Keratinocyte (primary cell): ENCODE data around the gene ACKR3. TPM values are rescaled to one million over a fixed set of nuclear protein-coding genes. Genes with fewer than 3 reads are reported as not detected.

Source experiments
- DNase-seq: peaks from one replicate; pipeline ENCODE4 v3.0.0-alpha.2; 2011; ENCODE audit warnings: low read depth, missing footprints, low spot score
- FAIRE-seq: peaks from 2 replicates; lab custom pipeline; 2011; peaks lifted over from hg19 to GRCh38; lab: Jason Lieb, UNC
- H2AFZ ChIP-seq: 2 replicates; pipeline ENCODE4 v1.6.0; 2012; ENCODE audit warnings: low read length, control low read depth, inconsistent platforms; ENCODE audit not compliant: control insufficient read depth
- H3K27ac ChIP-seq: 2 replicates; pipeline ENCODE4 v1.5.1; 2011; ENCODE audit warnings: low read length; ENCODE audit not compliant: control insufficient read depth, insufficient read depth
- H3K27me3 ChIP-seq: 3 replicates; pipeline ENCODE4 v1.6.0; 2011; ENCODE audit warnings: low read length; ENCODE audit not compliant: control insufficient read depth, insufficient read depth; ENCODE audit errors: extremely low read depth
- H3K36me3 ChIP-seq, 2 experiments: 2 replicates in 1 of 2; 3 replicates in 1 of 2; pipeline ENCODE4 v1.5.1; 2011; ENCODE audit warnings: low read length in 2 of 2, mild to moderate bottlenecking in 1 of 2; ENCODE audit not compliant: control insufficient read depth in 2 of 2, insufficient read depth in 2 of 2; ENCODE audit errors: extremely low read depth in 1 of 2
- H3K4me1 ChIP-seq: 3 replicates; pipeline ENCODE4 v1.5.1; 2011; ENCODE audit warnings: low read length; ENCODE audit not compliant: control insufficient read depth, insufficient read depth; ENCODE audit errors: extremely low read depth
- H3K4me2 ChIP-seq: 3 replicates; pipeline ENCODE4 v1.6.0; 2011; ENCODE audit warnings: low read depth, low read length; ENCODE audit not compliant: control insufficient read depth, insufficient read depth; ENCODE audit errors: extremely low read depth
- H3K4me3 ChIP-seq, 3 experiments: fragments of 200-600 bp in 1 of 3; sonication (generic) in 1 of 3; 2 replicates in 2 of 3; 3 replicates in 1 of 3; pipeline ENCODE4 v1.5.1; 2011 to 2016; ENCODE audit warnings: low read length in 3 of 3, mild to moderate bottlenecking in 3 of 3, control low read depth in 2 of 3, inconsistent platforms in 1 of 3, low read depth in 1 of 3, mixed read lengths in 1 of 3, mixed run types in 1 of 3, moderate library complexity in 1 of 3; ENCODE audit not compliant: control insufficient read depth in 2 of 3, insufficient read depth in 2 of 3; ENCODE audit errors: extremely low read depth in 1 of 3
- H3K79me2 ChIP-seq: 2 replicates; pipeline ENCODE4 v1.6.0; 2012; ENCODE audit warnings: low read length; ENCODE audit not compliant: control insufficient read depth, insufficient read depth
- H3K9ac ChIP-seq: 3 replicates; pipeline ENCODE4 v1.6.0; 2011; ENCODE audit warnings: low read length; ENCODE audit not compliant: control insufficient read depth, insufficient read depth; ENCODE audit errors: extremely low read depth
- H3K9me1 ChIP-seq: 3 replicates; pipeline ENCODE4 v1.6.0; 2011; ENCODE audit warnings: low read length; ENCODE audit not compliant: control insufficient read depth, insufficient read depth; ENCODE audit errors: extremely low read depth
- H3K9me3 ChIP-seq: 2 replicates; pipeline ENCODE4 v1.5.1; 2012; ENCODE audit warnings: low read depth, low read length; ENCODE audit not compliant: control insufficient read depth
- H4K20me1 ChIP-seq: 3 replicates; pipeline ENCODE4 v1.6.0; 2011; ENCODE audit warnings: low read length; ENCODE audit not compliant: control insufficient read depth, insufficient read depth; ENCODE audit errors: extremely low read depth
- EZH2 ChIP-seq: IDR thresholded peaks from one replicate; pipeline ENCODE4 v1.6.1; 2012; ENCODE audit warnings: inconsistent platforms, mild to moderate bottlenecking, low read length, moderate library complexity
- dilution Hi-C: fragments of 300-500 bp; cut with MboI; formaldehyde crosslinking; loops from one replicate; pipeline ENCODE4 v1.7.0; 2020; ENCODE audit warnings: low sequenced_read_pairs; ENCODE audit not compliant: extremely low pct_ligation_motif_present
- polyA plus RNA-seq, 5 experiments: library from polyadenylated mRNA; depleted of rRNA in 3 of 5; stranded (reverse) in 3 of 5; stranded (forward) in 1 of 5; unstranded in 1 of 5; fragments of >200 nt; gene quantifications; 1 replicate in 1 of 5; 2 replicates in 3 of 5; 3 replicates in 1 of 5; pipeline versions ENCODE4 v1.2.1 to v1.2.3, GENCODE V29; 2011 to 2012; ENCODE audit warnings: missing spikeins in 2 of 5, low read depth in 1 of 5, low replicate concordance in 1 of 5
- TF ChIP-seq, protein P1 (sequence below), 3 experiments: IDR thresholded peaks in 1 of 3; conservative IDR thresholded peaks in 1 of 3; optimal IDR thresholded peaks in 1 of 3; 2 replicates in 2 of 3; 3 replicates in 1 of 3; pipeline versions ENCODE3 to v1.5.1; 2011; ENCODE audit warnings: low read length in 3 of 3, mild to moderate bottlenecking in 3 of 3, moderate library complexity in 2 of 3, control low read depth in 1 of 3, inconsistent platforms in 1 of 3; ENCODE audit not compliant: insufficient read depth in 2 of 3; ENCODE audit errors: extremely low read depth in 1 of 3

Gene ACKR3
- polyA plus RNA-seq, 1 donor (not counting 4 experiments of a cell fraction or from before 2014, with no cell fraction given): 29.4 TPM

DNA sequence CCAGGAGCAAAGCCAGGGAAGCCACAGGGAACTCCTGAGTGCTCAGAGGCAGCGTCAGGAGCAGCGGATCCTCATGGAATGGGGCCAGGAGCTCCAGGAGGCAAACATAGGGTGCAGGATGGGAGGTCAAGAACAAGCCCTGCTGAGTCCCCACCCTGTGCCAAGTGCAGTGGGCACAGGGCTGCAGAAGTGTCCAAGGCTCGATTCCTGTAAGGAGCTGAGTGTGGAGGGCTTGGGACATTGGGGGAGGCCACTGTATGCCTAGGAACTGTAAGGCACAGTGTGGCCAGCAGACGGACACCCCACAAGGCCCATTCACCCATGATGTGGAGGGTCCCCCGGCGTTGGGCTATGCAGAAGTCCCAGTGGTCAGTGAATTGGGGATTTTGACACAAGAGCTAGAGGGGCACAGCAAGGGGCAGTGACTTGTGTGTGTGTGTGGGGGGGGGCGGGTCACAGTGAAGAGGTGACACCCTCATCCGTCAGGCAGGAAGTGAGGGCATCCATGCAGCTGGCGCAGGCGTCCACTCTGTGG, 55.6 kb downstream of the ACKR3 start:
- no peak for TF ChIP-seq EZH2
- TF ChIP-seq, protein P1, sequence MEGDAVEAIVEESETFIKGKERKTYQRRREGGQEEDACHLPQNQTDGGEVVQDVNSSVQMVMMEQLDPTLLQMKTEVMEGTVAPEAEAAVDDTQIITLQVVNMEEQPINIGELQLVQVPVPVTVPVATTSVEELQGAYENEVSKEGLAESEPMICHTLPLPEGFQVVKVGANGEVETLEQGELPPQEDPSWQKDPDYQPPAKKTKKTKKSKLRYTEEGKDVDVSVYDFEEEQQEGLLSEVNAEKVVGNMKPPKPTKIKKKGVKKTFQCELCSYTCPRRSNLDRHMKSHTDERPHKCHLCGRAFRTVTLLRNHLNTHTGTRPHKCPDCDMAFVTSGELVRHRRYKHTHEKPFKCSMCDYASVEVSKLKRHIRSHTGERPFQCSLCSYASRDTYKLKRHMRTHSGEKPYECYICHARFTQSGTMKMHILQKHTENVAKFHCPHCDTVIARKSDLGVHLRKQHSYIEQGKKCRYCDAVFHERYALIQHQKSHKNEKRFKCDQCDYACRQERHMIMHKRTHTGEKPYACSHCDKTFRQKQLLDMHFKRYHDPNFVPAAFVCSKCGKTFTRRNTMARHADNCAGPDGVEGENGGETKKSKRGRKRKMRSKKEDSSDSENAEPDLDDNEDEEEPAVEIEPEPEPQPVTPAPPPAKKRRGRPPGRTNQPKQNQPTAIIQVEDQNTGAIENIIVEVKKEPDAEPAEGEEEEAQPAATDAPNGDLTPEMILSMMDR (optimal IDR thresholded peaks at IDR 0.05 in 1 of 3, IDR thresholded peaks at IDR 0.05 in 1 of 3, conservative IDR thresholded peaks at IDR 0.05 in 1 of 3; ENCODE audit: extremely low read depth in 1 of 3, insufficient read depth in 2 of 3, low read length in 3 of 3): no peak
- Histone ChIP-seq H3K4me2 (no peak overlapping the region), H3K79me2 (no peaks in the 10 kb centered on the region), H3K9me1 (no peaks in the 10 kb centered on the region), H3K36me3 (no peaks in the 10 kb centered on the region), H3K27me3 (peaks cover 15% of the 10 kb centered on the region), H4K20me1 (no peaks in the 10 kb centered on the region), H3K4me1 (no peaks in the 10 kb centered on the region), H3K9me3 (no peaks in the 10 kb centered on the region), H3K27ac (no peak overlapping the region), H3K4me3 (no peak overlapping the region), H2AFZ (no peak overlapping the region), H3K9ac (no peak overlapping the region)
- FAIRE-seq: no peak
- DNase-seq: no peak
- dilution Hi-C loops: no loop called here

DNA sequence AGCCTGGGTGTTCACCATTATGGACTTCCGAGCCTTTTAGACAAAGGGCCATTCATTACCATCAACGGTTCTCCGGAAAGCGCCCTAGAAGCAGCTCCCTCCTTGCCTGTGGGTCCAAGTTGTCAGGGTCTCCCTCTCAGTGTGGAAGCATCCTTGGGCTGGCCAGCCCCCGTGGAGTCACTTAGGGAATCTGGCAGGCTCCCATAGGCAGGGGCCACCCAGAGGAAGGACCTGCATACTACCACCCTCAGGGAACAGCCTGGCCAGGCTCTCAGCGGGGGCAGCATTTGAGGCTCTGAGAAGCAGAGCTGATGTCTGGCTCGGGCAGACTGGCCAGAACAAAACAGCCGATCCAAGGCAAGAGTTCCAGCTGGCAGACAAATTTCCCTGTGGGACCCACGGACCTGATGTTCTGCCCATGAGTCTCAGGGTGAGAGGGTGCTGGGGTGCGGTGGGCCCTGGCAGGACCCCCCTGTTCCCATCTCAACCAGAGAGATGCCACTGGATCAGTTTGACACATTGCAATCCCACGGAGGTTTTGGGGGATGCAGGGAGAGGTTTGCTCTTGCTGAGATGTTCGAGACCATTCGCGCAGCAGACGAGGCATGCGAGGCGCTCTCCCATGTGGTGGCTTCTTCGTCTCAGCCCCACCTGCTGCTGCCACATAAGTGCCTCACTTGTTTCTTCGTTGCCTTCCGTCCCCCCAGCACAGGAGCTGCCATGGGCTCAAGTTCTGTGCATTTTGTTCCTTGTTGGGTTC, 56.9 kb downstream of the ACKR3 start:
- Histone ChIP-seq H2AFZ (no peak overlapping the region), H3K36me3 (no peaks in the 10 kb centered on the region), H3K4me3 (no peak overlapping the region), H3K9me3 (no peaks in the 10 kb centered on the region), H3K9me1 (no peaks in the 10 kb centered on the region), H3K27ac (no peak overlapping the region), H3K27me3 (peaks cover 9% of the 10 kb centered on the region), H3K4me1 (no peaks in the 10 kb centered on the region), H3K79me2 (no peaks in the 10 kb centered on the region), H3K9ac (no peak overlapping the region), H4K20me1 (no peaks in the 10 kb centered on the region), H3K4me2 (no peak overlapping the region)
- TF ChIP-seq EZH2: no peak
- TF ChIP-seq, protein P1 (optimal IDR thresholded peaks at IDR 0.05 in 1 of 3, IDR thresholded peaks at IDR 0.05 in 1 of 3, conservative IDR thresholded peaks at IDR 0.05 in 1 of 3; ENCODE audit: extremely low read depth in 1 of 3, insufficient read depth in 2 of 3, low read length in 3 of 3): no peak
- FAIRE-seq: no peak
- DNase-seq: no peak
- dilution Hi-C loops: no loop called here
